ENCODE data around the gene RNF11.

DNA sequence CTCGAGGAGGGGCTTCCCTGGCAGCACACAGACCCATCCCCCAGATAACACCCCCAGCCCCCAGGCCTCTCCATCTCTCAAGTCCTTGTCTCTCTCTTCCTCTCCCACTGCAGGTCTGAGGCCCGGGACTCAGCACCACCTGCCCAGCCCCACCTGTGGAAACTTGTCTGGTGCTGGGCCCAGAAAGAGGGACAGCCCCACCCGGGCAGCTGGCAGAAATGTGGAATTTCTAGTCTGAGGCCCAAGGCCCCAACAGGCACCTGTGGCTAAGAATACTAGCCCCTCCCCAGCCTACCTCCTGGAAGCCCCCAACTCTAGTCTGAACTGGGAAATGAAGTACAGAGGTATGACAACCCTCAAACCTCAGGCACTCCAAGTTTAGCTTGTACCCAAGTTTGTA, 78.9 kb downstream of the RNF11 start:
- TF ChIP-seq, protein P1, sequence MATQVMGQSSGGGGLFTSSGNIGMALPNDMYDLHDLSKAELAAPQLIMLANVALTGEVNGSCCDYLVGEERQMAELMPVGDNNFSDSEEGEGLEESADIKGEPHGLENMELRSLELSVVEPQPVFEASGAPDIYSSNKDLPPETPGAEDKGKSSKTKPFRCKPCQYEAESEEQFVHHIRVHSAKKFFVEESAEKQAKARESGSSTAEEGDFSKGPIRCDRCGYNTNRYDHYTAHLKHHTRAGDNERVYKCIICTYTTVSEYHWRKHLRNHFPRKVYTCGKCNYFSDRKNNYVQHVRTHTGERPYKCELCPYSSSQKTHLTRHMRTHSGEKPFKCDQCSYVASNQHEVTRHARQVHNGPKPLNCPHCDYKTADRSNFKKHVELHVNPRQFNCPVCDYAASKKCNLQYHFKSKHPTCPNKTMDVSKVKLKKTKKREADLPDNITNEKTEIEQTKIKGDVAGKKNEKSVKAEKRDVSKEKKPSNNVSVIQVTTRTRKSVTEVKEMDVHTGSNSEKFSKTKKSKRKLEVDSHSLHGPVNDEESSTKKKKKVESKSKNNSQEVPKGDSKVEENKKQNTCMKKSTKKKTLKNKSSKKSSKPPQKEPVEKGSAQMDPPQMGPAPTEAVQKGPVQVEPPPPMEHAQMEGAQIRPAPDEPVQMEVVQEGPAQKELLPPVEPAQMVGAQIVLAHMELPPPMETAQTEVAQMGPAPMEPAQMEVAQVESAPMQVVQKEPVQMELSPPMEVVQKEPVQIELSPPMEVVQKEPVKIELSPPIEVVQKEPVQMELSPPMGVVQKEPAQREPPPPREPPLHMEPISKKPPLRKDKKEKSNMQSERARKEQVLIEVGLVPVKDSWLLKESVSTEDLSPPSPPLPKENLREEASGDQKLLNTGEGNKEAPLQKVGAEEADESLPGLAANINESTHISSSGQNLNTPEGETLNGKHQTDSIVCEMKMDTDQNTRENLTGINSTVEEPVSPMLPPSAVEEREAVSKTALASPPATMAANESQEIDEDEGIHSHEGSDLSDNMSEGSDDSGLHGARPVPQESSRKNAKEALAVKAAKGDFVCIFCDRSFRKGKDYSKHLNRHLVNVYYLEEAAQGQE (IDR thresholded peaks at IDR 0.05; ENCODE audit: insufficient replicate concordance, low read depth) = no peak
- TF ChIP-seq, protein P2, sequence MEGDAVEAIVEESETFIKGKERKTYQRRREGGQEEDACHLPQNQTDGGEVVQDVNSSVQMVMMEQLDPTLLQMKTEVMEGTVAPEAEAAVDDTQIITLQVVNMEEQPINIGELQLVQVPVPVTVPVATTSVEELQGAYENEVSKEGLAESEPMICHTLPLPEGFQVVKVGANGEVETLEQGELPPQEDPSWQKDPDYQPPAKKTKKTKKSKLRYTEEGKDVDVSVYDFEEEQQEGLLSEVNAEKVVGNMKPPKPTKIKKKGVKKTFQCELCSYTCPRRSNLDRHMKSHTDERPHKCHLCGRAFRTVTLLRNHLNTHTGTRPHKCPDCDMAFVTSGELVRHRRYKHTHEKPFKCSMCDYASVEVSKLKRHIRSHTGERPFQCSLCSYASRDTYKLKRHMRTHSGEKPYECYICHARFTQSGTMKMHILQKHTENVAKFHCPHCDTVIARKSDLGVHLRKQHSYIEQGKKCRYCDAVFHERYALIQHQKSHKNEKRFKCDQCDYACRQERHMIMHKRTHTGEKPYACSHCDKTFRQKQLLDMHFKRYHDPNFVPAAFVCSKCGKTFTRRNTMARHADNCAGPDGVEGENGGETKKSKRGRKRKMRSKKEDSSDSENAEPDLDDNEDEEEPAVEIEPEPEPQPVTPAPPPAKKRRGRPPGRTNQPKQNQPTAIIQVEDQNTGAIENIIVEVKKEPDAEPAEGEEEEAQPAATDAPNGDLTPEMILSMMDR (IDR thresholded peaks at IDR 0.05; ENCODE audit: insufficient read depth, low read length) = no peak
- TF ChIP-seq GABPA (IDR thresholded peaks at IDR 0.05; ENCODE audit: low read depth) (no peak), POLR2AphosphoS5 (IDR thresholded peaks at IDR 0.05; ENCODE audit: low read depth) (no peak), SPI1 (IDR thresholded peaks at IDR 0.05; ENCODE audit: borderline replicate concordance, low read depth) (no peak)

All from HL-60 (cell line).